BE2C (cell line): ENCODE data around the gene ACTC1.

ENCODE experiments used
- DNase-seq: peaks from one replicate; pipeline ENCODE4 v3.0.0-alpha.2; 2020
- H3K27me3 ChIP-seq: fragments of 250-450 bp; sonication (Bioruptor Pico); 2 replicates; pipeline ENCODE4 v1.5.1; 2020; ENCODE audit warnings: mild to moderate bottlenecking
- H3K36me3 ChIP-seq: fragments of 250-450 bp; sonication (Bioruptor Pico); 2 replicates; pipeline ENCODE4 v1.5.1; 2020; ENCODE audit warnings: mild to moderate bottlenecking
- H3K4me1 ChIP-seq: fragments of 250-450 bp; sonication (Bioruptor Pico); 2 replicates; pipeline ENCODE4 v1.5.1; 2020
- H3K4me3 ChIP-seq: 2 replicates; pipeline ENCODE4 v1.5.1; 2011; ENCODE audit warnings: low read depth, low read length
- H3K9me3 ChIP-seq: fragments of 250-450 bp; sonication (Bioruptor Pico); 2 replicates; pipeline ENCODE4 v1.5.1; 2020
- TF ChIP-seq, protein P1 (sequence below): IDR thresholded peaks from 2 replicates; pipeline ENCODE4 v1.5.1; 2012; ENCODE audit warnings: mild to moderate bottlenecking, low read depth, low read length

Gene ACTC1

GRCh38 chr15:34804113-34804512 lies 8.8 kb upstream of the ACTC1 start:
- H3K4me3 ChIP-seq, result no peak overlapping the region
- no peaks in the 10 kb centered on the region for H3K9me3 ChIP-seq
- no peak for DNase-seq
- H3K4me1 ChIP-seq, result peaks cover 23% of the 10 kb centered on the region
- H3K36me3 ChIP-seq, result no peaks in the 10 kb centered on the region
- TF ChIP-seq, protein P1, sequence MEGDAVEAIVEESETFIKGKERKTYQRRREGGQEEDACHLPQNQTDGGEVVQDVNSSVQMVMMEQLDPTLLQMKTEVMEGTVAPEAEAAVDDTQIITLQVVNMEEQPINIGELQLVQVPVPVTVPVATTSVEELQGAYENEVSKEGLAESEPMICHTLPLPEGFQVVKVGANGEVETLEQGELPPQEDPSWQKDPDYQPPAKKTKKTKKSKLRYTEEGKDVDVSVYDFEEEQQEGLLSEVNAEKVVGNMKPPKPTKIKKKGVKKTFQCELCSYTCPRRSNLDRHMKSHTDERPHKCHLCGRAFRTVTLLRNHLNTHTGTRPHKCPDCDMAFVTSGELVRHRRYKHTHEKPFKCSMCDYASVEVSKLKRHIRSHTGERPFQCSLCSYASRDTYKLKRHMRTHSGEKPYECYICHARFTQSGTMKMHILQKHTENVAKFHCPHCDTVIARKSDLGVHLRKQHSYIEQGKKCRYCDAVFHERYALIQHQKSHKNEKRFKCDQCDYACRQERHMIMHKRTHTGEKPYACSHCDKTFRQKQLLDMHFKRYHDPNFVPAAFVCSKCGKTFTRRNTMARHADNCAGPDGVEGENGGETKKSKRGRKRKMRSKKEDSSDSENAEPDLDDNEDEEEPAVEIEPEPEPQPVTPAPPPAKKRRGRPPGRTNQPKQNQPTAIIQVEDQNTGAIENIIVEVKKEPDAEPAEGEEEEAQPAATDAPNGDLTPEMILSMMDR, result no peak
- no peaks in the 10 kb centered on the region for H3K27me3 ChIP-seq

DNA sequence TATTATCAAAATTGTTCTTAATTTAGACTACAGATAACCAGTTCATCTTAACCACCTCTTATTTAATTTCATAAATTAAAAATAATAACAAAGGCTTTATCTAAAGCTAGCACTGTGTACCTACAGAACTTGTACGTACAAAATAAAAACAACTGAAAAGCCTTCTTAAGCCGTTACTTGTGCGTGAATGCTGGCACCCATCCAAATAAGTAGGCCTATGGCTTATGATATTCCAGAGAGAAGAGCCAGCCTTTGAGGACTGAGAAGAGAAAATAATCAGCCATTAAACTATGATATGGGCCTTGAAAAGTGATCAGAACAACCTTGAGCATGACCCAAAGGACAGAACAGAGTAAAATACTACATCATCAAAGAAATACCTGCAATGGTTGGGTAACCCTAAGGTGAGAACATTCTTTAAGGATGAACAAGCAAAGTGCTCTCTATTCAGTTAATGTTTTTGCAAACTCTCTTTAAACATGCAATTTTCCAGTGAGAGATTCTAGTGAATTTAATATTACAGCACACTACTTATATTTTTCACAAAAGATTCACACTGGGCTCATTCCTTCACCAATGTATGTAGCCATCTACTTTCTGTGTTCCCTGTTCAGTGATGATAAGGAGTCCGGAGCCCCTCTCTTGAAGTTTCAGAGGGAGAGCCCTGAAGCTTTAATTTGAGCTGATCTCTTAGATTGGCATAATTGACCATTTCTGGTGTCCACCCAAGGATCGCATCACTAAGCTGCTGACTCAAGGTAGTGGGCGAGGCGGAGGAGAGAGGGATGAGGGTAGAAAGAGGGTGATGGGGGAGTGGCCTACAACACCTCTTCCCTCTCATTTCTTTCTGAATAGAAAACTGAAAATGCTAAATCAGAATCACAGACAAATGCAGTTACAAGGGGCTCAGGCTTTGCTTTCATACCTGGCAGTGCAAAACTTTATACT lies 7.7 kb upstream of the ACTC1 start:
- Histone ChIP-seq H3K4me1 (peaks cover 26% of the 10 kb centered on the region), H3K36me3 (no peaks in the 10 kb centered on the region), H3K4me3 (no peak overlapping the region), H3K9me3 (no peaks in the 10 kb centered on the region), H3K27me3 (no peaks in the 10 kb centered on the region)
- TF ChIP-seq, protein P1, result no peak
- no peak for DNase-seq

GRCh38 chr15:34802371-34802770 lies 7.0 kb upstream of the ACTC1 start:
- TF ChIP-seq, protein P1, result no peak
- Histone ChIP-seq H3K4me3 (no peak overlapping the region), H3K9me3 (no peaks in the 10 kb centered on the region), H3K4me1 (peaks cover 23% of the 10 kb centered on the region; the same call in 1 of the 2 replicates), H3K27me3 (no peaks in the 10 kb centered on the region), H3K36me3 (no peaks in the 10 kb centered on the region)
- no peak for DNase-seq

GRCh38 chr15:34799149-34800101 lies 4.1 kb upstream of the ACTC1 start:
- Histone ChIP-seq H3K9me3 (no peaks in the 10 kb centered on the region), H3K4me3 (peak overlapping the region; percentile 37), H3K4me1 (peaks cover 17% of the 10 kb centered on the region; the same call in 1 of the 2 replicates), H3K27me3 (no peaks in the 10 kb centered on the region), H3K36me3 (no peaks in the 10 kb centered on the region)
- DNase-seq, result peak; percentile 88
- TF ChIP-seq, protein P1, result no peak

DNA sequence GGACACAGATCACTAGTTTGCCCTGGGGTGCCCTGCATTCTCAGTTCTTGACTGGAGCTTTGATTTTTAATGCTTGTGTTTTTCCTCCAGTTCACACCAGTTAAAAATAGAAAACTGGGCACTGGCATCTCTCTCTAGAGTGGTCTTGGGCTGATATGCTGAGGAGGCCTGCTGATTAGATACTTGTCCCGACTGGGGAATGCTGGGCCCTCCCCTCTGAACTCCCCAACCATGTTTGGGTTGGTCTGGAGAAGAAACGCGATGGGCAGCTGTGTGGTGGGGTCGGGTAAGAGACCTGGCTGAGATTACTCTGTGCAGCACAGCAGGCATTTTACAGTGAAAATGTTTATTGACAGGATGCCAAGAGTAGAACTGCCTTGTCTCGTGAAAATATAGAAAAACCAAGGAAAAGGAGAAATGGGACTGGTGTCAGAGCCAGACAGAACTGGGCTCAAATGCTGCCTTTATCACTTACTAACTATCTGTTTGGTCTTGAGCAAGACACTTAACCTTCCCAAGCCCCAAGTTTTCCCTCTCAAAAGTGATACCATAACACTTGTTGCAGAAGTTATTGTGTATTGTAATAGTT lies 1.6 kb upstream of the ACTC1 start:
- Histone ChIP-seq H3K4me1 (peaks cover 7% of the 10 kb centered on the region; the same call in 1 of the 2 replicates), H3K36me3 (no peaks in the 10 kb centered on the region), H3K27me3 (no peaks in the 10 kb centered on the region), H3K4me3 (no peak overlapping the region), H3K9me3 (no peaks in the 10 kb centered on the region)
- TF ChIP-seq, protein P1, result no peak
- no peak for DNase-seq
